Astrocyte of the cerebellum (primary cell): ENCODE results near the gene SHISA9.

ENCODE experiments used
- DNase-seq: peaks from one replicate; pipeline ENCODE4 v3.0.0-alpha.2; 2011; ENCODE audit warnings: low read depth
- H3K4me3 ChIP-seq: 2 replicates; pipeline ENCODE4 v1.5.1; 2011; ENCODE audit warnings: mild to moderate bottlenecking, low read depth, low read length, moderate library complexity
- in situ Hi-C: cut with HindIII; loops from 2 replicates; pipeline ENCODE4 v1.10.0; 2017; ENCODE audit warnings: low sequenced_read_pairs
- TF ChIP-seq, protein P1 (sequence below): IDR thresholded peaks from 2 replicates; pipeline ENCODE4 v1.5.1; 2012; ENCODE audit warnings: low read length, low read depth, moderate library complexity, mild to moderate bottlenecking; ENCODE audit errors: missing control alignments

The SHISA9 gene

DNA sequence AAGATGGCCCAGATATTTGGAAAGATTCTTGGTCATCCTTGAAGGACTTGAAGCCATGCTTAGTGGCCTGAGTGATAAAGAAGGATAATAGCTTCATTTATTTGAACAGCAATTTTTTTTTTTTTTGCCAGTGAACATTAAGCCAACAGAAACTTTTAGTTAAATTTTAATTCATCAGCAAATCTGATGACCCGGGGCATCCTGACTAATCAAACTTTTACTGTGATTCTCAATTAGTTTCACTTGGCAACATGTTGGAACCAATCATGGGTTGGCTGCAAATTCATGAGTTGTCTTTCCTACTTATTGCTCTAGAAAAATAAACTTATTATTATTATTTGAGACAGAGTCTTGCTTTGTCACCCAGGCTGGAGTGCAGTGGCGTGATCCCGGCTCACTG lies 74.4 kb downstream of the SHISA9 start:
- DNase-seq = no peak
- TF ChIP-seq, protein P1, sequence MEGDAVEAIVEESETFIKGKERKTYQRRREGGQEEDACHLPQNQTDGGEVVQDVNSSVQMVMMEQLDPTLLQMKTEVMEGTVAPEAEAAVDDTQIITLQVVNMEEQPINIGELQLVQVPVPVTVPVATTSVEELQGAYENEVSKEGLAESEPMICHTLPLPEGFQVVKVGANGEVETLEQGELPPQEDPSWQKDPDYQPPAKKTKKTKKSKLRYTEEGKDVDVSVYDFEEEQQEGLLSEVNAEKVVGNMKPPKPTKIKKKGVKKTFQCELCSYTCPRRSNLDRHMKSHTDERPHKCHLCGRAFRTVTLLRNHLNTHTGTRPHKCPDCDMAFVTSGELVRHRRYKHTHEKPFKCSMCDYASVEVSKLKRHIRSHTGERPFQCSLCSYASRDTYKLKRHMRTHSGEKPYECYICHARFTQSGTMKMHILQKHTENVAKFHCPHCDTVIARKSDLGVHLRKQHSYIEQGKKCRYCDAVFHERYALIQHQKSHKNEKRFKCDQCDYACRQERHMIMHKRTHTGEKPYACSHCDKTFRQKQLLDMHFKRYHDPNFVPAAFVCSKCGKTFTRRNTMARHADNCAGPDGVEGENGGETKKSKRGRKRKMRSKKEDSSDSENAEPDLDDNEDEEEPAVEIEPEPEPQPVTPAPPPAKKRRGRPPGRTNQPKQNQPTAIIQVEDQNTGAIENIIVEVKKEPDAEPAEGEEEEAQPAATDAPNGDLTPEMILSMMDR = no peak
- no peak overlapping the region for H3K4me3 ChIP-seq
- in situ Hi-C loops = no loop called here

- in situ Hi-C loops = no loop called here
- H3K4me3 ChIP-seq = no peak overlapping the region
- DNase-seq = no peak
- TF ChIP-seq, protein P1 = no peak
Measured at GRCh38 chr16:12976496-12976895, 75.1 kb downstream of the SHISA9 start.

- H3K4me3 ChIP-seq = no peak overlapping the region
- TF ChIP-seq, protein P1 = no peak
- no peak for DNase-seq
- in situ Hi-C loops = no loop called here
Measured at GRCh38 chr16:12976936-12977335, 75.5 kb downstream of the SHISA9 start.

- DNase-seq = no peak
- TF ChIP-seq, protein P1 = no peak
- in situ Hi-C loops = no loop called here
- no peak overlapping the region for H3K4me3 ChIP-seq
Measured at GRCh38 chr16:12985516-12985915, 84.1 kb downstream of the SHISA9 start.

- no peak overlapping the region for H3K4me3 ChIP-seq
- in situ Hi-C loops = no loop called here
- DNase-seq = no peak
- TF ChIP-seq, protein P1 = no peak
Measured at GRCh38 chr16:12988071-12988470, 86.7 kb downstream of the SHISA9 start.

GRCh38 chr16:12992066-12992465 lies 90.7 kb downstream of the SHISA9 start:
- TF ChIP-seq, protein P1 = no peak
- no peak for DNase-seq
- no peak overlapping the region for H3K4me3 ChIP-seq
- in situ Hi-C loops = no loop called here

GRCh38 chr16:12994402-12994801 lies 93.0 kb downstream of the SHISA9 start:
- in situ Hi-C loops = no loop called here
- TF ChIP-seq, protein P1 = no peak
- no peak overlapping the region for H3K4me3 ChIP-seq
- DNase-seq = no peak
